OCI-LY3 (cell line): ENCODE data around the gene CALY.

ENCODE experiments used
- H2AFZ ChIP-seq: fragments of 200-600, 300-600 bp; shearing (Covaris generic); 2 replicates; pipeline ENCODE4 v1.6.0; 2014; ENCODE audit warnings: antibody characterized with exemption, low read depth, low read length
- H3K27ac ChIP-seq: fragments of 200-600, 300-600 bp; sonication (generic); 2 replicates; pipeline ENCODE4 v1.5.1; 2014; ENCODE audit warnings: mild to moderate bottlenecking, low read length, moderate library complexity, mixed read lengths
- H3K27me3 ChIP-seq: fragments of 200-600, 300-600 bp; sonication (generic); 2 replicates; pipeline ENCODE4 v1.6.1; 2014; ENCODE audit warnings: low read depth, low read length, mixed read lengths
- H3K36me3 ChIP-seq: fragments of 200-600, 300-600 bp; sonication (generic); replicated peaks from 2 replicates; pipeline ENCODE3; 2014; ENCODE audit warnings: low read depth, low read length, mixed read lengths
- H3K4me1 ChIP-seq: fragments of 300-600, 200-600 bp; sonication (generic); 2 replicates; pipeline ENCODE4 v1.6.1; 2014; ENCODE audit warnings: low read length, mixed read lengths
- H3K4me2 ChIP-seq: fragments of 200-600, 300-600 bp; sonication (generic); 2 replicates; pipeline ENCODE4 v1.6.1; 2014; ENCODE audit warnings: low read length, mixed read lengths
- H3K4me3 ChIP-seq: fragments of 300-600, 200-600 bp; sonication (generic); 2 replicates; pipeline ENCODE4 v1.5.1; 2014; ENCODE audit warnings: antibody characterized with exemption, mild to moderate bottlenecking, low read length, moderate library complexity
- H3K79me2 ChIP-seq: fragments of 300-600, 200-600 bp; shearing (Covaris generic); 2 replicates; pipeline ENCODE4 v1.6.1; 2014; ENCODE audit warnings: mild to moderate bottlenecking, low read length, mixed read lengths
- H3K9ac ChIP-seq: fragments of 300-600, 200-600 bp; shearing (Covaris generic); 2 replicates; pipeline ENCODE4 v1.6.0; 2014; ENCODE audit warnings: mild to moderate bottlenecking, low read length, moderate library complexity
- H3K9me3 ChIP-seq: fragments of 200-600, 300-600 bp; shearing (Covaris generic); 2 replicates; pipeline ENCODE4 v1.6.1; 2014; ENCODE audit warnings: low read length, mixed read lengths; ENCODE audit not compliant: insufficient read depth
- H4K20me1 ChIP-seq: fragments of 200-600, 300-600 bp; sonication (generic); 2 replicates; pipeline ENCODE4 v1.6.1; 2016; ENCODE audit warnings: low read length, mixed read lengths; ENCODE audit not compliant: insufficient read depth
- EZH2phosphoT487 ChIP-seq: fragments of 200-600 bp; shearing (Covaris generic); IDR thresholded peaks from 2 replicates; pipeline ENCODE4 v1.6.1; 2018; ENCODE audit warnings: antibody characterized with exemption, mixed run types, low read depth
- TF ChIP-seq, protein P1 (sequence below): fragments of 200-600, 300-600 bp; sonication (generic); IDR thresholded peaks from 2 replicates; pipeline ENCODE4 v1.5.1; 2014; ENCODE audit warnings: antibody characterized with exemption, low read length, low read depth

The CALY gene

DNA sequence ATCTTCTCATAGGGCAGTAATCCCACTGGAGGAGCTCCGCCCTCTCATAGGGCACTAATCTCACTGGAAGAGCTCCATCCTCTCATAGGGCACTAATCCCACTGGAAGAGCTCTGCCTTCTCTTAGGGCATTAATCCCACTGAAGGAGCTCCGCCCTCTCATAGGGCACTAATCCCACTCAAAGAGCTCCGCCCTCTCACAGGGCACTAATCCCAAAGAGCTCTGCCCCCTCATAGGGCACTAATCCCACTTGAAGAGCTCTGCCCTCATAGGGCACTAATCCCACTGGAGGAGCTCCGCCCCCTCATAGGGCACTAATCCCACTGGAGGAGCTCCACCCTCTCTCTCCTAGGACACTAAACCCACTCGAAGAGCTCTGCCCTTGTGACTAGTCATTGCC is 24.5 kb upstream of the CALY start:
- H2AFZ ChIP-seq = no peak overlapping the region
- H3K36me3 ChIP-seq = peaks cover under 1% of the 10 kb centered on the region
- H3K9me3 ChIP-seq = no peaks in the 10 kb centered on the region
- TF ChIP-seq, protein P1, sequence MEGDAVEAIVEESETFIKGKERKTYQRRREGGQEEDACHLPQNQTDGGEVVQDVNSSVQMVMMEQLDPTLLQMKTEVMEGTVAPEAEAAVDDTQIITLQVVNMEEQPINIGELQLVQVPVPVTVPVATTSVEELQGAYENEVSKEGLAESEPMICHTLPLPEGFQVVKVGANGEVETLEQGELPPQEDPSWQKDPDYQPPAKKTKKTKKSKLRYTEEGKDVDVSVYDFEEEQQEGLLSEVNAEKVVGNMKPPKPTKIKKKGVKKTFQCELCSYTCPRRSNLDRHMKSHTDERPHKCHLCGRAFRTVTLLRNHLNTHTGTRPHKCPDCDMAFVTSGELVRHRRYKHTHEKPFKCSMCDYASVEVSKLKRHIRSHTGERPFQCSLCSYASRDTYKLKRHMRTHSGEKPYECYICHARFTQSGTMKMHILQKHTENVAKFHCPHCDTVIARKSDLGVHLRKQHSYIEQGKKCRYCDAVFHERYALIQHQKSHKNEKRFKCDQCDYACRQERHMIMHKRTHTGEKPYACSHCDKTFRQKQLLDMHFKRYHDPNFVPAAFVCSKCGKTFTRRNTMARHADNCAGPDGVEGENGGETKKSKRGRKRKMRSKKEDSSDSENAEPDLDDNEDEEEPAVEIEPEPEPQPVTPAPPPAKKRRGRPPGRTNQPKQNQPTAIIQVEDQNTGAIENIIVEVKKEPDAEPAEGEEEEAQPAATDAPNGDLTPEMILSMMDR = no peak
- no peak for TF ChIP-seq EZH2phosphoT487
- H3K79me2 ChIP-seq = peaks cover 6% of the 10 kb centered on the region
- H3K4me2 ChIP-seq = no peak overlapping the region
- H3K4me1 ChIP-seq = peaks cover 5% of the 10 kb centered on the region; the same call in 1 of the 2 replicates
- no peak overlapping the region for H3K4me3 ChIP-seq
- H3K9ac ChIP-seq = no peak overlapping the region
- no peak overlapping the region for H3K27ac ChIP-seq
- no peaks in the 10 kb centered on the region for H4K20me1 ChIP-seq
- no peaks in the 10 kb centered on the region for H3K27me3 ChIP-seq

DNA sequence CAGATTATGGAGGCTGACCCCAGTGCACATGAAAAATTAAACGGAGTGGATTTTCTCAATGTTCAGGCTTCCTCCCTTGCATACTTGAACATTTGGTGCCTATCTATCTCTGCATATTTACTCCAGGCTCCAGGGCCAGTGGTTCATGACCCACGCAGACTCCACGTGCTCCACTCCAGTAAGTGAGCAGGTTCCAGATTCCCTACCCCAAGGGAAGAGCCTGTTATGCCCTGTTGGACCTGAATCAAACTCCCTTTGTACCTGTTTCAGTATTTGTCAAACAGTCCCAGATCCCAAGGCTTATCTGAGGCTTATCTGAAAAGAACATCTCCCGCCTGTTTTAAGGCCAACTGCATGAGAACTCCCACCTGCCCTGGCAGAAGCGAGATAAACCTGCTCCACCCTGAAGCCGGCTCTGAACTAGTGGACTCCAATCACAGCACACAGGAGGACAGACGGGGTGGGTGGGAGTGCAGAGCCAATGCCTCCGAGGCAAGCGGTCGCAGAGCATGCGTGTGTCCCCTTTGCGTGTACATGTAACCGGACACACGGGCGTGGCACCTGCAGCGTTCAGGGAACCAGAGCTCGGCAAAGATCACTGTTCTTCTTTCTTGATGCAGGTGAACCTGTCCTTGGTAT is 23.4 kb upstream of the CALY start:
- Histone ChIP-seq H3K4me1 (peaks cover 8% of the 10 kb centered on the region; the same call in 1 of the 2 replicates), H3K9ac (no peak overlapping the region), H3K4me2 (no peak overlapping the region), H3K36me3 (peaks cover 5% of the 10 kb centered on the region), H3K79me2 (peaks cover 9% of the 10 kb centered on the region), H3K4me3 (no peak overlapping the region), H4K20me1 (no peaks in the 10 kb centered on the region), H2AFZ (no peak overlapping the region), H3K9me3 (no peaks in the 10 kb centered on the region), H3K27me3 (no peaks in the 10 kb centered on the region), H3K27ac (no peak overlapping the region)
- no peak for TF ChIP-seq EZH2phosphoT487
- TF ChIP-seq, protein P1 = no peak

DNA sequence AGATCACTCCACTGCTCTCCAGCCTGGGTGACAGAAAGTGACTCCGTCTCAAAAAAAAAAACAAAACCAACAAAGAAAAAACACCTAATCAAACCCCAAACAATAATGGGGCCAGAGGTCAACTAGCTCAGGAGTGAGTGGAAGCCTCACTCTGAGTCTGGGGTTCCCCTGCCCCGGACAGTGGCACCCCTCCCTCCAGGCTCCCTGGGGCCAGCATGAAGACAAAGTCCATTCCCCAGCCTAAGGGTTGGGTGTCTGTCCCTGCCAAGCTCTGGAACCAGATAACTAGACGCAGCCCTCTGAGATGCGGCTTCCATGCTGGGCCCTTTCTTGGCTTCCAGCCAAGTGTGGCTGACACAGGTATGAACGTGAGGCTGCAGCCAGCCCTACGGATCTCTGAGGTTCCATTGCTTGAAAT is 22.9 kb upstream of the CALY start:
- H3K79me2 ChIP-seq = peaks cover 9% of the 10 kb centered on the region
- no peak overlapping the region for H2AFZ ChIP-seq
- no peaks in the 10 kb centered on the region for H4K20me1 ChIP-seq
- no peak overlapping the region for H3K27ac ChIP-seq
- H3K9me3 ChIP-seq = no peaks in the 10 kb centered on the region
- no peak overlapping the region for H3K9ac ChIP-seq
- no peak overlapping the region for H3K4me3 ChIP-seq
- H3K36me3 ChIP-seq = peaks cover 5% of the 10 kb centered on the region
- no peak overlapping the region for H3K4me2 ChIP-seq
- no peaks in the 10 kb centered on the region for H3K27me3 ChIP-seq
- TF ChIP-seq, protein P1 = no peak
- TF ChIP-seq EZH2phosphoT487 = no peak
- peaks cover 8% of the 10 kb centered on the region; the same call in 1 of the 2 replicates for H3K4me1 ChIP-seq

DNA sequence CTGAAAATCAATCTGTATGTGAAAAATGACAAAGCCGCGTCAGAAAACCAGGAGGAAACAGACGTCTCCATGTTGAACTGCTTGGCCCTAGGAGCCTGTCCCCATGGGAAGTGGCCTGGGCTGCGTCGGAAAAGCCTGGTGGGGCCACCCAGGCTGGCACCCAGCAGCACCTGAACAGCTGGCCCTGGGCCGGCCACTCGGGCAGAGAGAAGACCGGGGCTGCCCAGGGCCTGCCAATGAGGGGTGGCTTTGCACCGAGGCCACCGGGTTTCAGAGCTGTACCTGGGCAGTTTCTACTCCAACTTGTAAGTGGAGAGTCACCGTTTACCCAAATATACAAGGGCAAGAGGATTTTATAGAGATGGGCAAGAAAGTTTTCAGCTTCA is 22.2 kb upstream of the CALY start:
- Histone ChIP-seq H3K4me1 (peaks cover 8% of the 10 kb centered on the region; the same call in 1 of the 2 replicates), H3K9ac (no peak overlapping the region), H4K20me1 (no peaks in the 10 kb centered on the region), H3K4me3 (no peak overlapping the region), H2AFZ (no peak overlapping the region), H3K27ac (no peak overlapping the region), H3K27me3 (no peaks in the 10 kb centered on the region), H3K79me2 (peaks cover 9% of the 10 kb centered on the region), H3K36me3 (peaks cover 5% of the 10 kb centered on the region), H3K9me3 (no peaks in the 10 kb centered on the region), H3K4me2 (no peak overlapping the region)
- no peak for TF ChIP-seq EZH2phosphoT487
- TF ChIP-seq, protein P1 = no peak
